SK-N-SH treated with all-trans-retinoic acid at 6 μM for 48 hours (cell line): ENCODE measurements around the gene OR10A5.

Experiments
- ATAC-seq: fragments of 200-7000 bp; cut with Tn5 transposase; 3 replicates; pipeline ENCODE4 v1.9.1; 2020; ENCODE audit warnings: mild to moderate bottlenecking, moderate library complexity
- ZNF70 ChIP-seq: fragments of 450-650 bp; formaldehyde crosslinking; IDR thresholded peaks from 2 replicates; pipeline ENCODE4 v1.5.0; 2020; ENCODE audit warnings: mild to moderate bottlenecking, moderate library complexity
- TF ChIP-seq, protein P1 (sequence below): fragments of 250-450 bp; sonication (Bioruptor Pico); IDR thresholded peaks from 2 replicates; pipeline ENCODE4 v1.5.0; 2020; ENCODE audit warnings: mild to moderate bottlenecking, moderate library complexity

Gene OR10A5

DNA sequence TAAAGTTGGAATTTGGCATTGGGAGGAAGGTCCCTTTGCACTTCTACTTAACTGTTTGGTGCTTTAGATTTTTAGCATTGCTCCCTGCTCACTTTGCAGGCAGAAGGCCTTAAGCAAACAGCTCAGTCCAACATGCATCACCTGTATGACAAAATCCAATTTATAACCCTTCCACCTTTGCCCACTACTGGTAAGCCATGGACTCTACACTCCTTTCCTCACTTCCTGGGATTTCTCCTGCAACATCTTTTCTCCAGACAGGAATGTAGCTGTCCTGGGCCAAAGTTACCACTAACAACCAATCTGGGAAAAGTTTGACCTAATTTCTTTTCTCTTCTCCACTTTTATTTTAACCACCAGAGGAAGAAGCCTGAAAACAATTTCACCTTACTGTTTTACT is 48.6 kb downstream of the OR10A5 start:
- TF ChIP-seq ZNF70 (CRISPR knock-in tag) = no peak
- no peak for ATAC-seq

DNA sequence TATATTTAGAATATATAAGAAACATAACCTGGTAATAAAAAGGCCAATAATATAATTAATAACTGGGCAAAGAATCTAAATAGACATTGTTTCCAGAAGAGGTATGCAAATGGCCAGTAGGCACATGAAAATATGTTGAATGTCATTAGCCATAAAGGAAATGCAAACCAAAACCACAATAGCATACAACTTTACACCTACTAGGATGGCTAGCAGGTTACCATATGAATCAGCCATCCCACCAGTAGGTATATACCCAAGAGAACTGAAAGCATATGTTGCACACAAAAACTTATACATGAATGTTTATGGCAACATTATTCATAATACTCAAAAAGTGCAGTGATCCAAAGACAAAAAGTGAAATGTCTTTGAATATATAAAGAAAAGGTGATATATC is 49.5 kb downstream of the OR10A5 start:
- TF ChIP-seq, protein P1, sequence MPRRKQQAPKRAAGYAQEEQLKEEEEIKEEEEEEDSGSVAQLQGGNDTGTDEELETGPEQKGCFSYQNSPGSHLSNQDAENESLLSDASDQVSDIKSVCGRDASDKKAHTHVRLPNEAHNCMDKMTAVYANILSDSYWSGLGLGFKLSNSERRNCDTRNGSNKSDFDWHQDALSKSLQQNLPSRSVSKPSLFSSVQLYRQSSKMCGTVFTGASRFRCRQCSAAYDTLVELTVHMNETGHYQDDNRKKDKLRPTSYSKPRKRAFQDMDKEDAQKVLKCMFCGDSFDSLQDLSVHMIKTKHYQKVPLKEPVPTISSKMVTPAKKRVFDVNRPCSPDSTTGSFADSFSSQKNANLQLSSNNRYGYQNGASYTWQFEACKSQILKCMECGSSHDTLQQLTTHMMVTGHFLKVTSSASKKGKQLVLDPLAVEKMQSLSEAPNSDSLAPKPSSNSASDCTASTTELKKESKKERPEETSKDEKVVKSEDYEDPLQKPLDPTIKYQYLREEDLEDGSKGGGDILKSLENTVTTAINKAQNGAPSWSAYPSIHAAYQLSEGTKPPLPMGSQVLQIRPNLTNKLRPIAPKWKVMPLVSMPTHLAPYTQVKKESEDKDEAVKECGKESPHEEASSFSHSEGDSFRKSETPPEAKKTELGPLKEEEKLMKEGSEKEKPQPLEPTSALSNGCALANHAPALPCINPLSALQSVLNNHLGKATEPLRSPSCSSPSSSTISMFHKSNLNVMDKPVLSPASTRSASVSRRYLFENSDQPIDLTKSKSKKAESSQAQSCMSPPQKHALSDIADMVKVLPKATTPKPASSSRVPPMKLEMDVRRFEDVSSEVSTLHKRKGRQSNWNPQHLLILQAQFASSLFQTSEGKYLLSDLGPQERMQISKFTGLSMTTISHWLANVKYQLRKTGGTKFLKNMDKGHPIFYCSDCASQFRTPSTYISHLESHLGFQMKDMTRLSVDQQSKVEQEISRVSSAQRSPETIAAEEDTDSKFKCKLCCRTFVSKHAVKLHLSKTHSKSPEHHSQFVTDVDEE (CRISPR knock-in tag) = no peak
- ATAC-seq = no peak
